HEK293 (cell line): ENCODE data around the gene FAM200C.

Source experiments
- KLF1 ChIP-seq: fragments of 450-650 bp; formaldehyde crosslinking; IDR thresholded peaks from 2 replicates; pipeline ENCODE4 v1.5.1; 2016; ENCODE audit warnings: missing biosample characterization, missing genetic modification characterization
- KLF10 ChIP-seq: fragments of 450-650 bp; IDR thresholded peaks from 2 replicates; pipeline ENCODE4 v1.5.1; 2018; ENCODE audit warnings: missing biosample characterization, mild to moderate bottlenecking, missing genetic modification characterization
- KLF16 ChIP-seq: fragments of 450-650 bp; formaldehyde crosslinking; IDR thresholded peaks from 2 replicates; pipeline ENCODE4 v1.5.1; 2017; ENCODE audit warnings: missing biosample characterization, missing genetic modification characterization
- MEIS1 ChIP-seq: sonication (generic); formaldehyde crosslinking; IDR thresholded peaks from 2 replicates; pipeline ENCODE4 v1.8.1; 2022; ENCODE audit warnings: missing genetic modification reagents, mild to moderate bottlenecking, borderline replicate concordance
- SETDB1 ChIP-seq: IDR thresholded peaks from one replicate; pipeline ENCODE4 v1.6.1; 2017; ENCODE audit warnings: mild to moderate bottlenecking, low read length, moderate library complexity, mixed read lengths; ENCODE audit not compliant: insufficient read length
- WT1 ChIP-seq: fragments of 450-650 bp; formaldehyde crosslinking; IDR thresholded peaks from 2 replicates; pipeline ENCODE4 v1.5.1; 2016; ENCODE audit warnings: missing biosample characterization, missing genetic modification characterization
- ZBTB1 ChIP-seq: fragments of 450-650 bp; formaldehyde crosslinking; IDR thresholded peaks from 2 replicates; pipeline ENCODE4 v1.5.1; 2016; ENCODE audit warnings: missing biosample characterization, missing genetic modification characterization
- ZIC2 ChIP-seq: fragments of 450-650 bp; formaldehyde crosslinking; IDR thresholded peaks from 2 replicates; pipeline ENCODE4 v1.5.1; 2016; ENCODE audit warnings: missing biosample characterization, missing genetic modification characterization
- ZNF112 ChIP-seq: fragments of 450-650 bp; formaldehyde crosslinking; IDR thresholded peaks from 2 replicates; pipeline ENCODE4 v1.5.0; 2017; ENCODE audit warnings: missing biosample characterization, missing genetic modification characterization
- ZNF157 ChIP-seq: fragments of 450-650 bp; formaldehyde crosslinking; IDR thresholded peaks from 2 replicates; pipeline ENCODE4 v1.5.1; 2016; ENCODE audit warnings: missing biosample characterization, missing genetic modification characterization
- ZNF174 ChIP-seq: fragments of 450-650 bp; formaldehyde crosslinking; IDR thresholded peaks from 2 replicates; pipeline ENCODE4 v1.5.0; 2017; ENCODE audit warnings: missing biosample characterization, mild to moderate bottlenecking, missing genetic modification characterization
- ZNF2 ChIP-seq: fragments of 450-650 bp; formaldehyde crosslinking; IDR thresholded peaks from 2 replicates; pipeline ENCODE4 v1.5.1; 2016; ENCODE audit warnings: missing biosample characterization, missing genetic modification characterization
- ZNF202 ChIP-seq: fragments of 450-650 bp; formaldehyde crosslinking; IDR thresholded peaks from 2 replicates; pipeline ENCODE4 v1.5.1; 2016; ENCODE audit warnings: missing biosample characterization, missing genetic modification characterization, borderline replicate concordance
- ZNF266 ChIP-seq: fragments of 450-650 bp; formaldehyde crosslinking; IDR thresholded peaks from 2 replicates; pipeline ENCODE4 v1.5.1; 2016; ENCODE audit warnings: missing biosample characterization, missing genetic modification characterization, low read depth
- ZNF416 ChIP-seq: fragments of 450-650 bp; formaldehyde crosslinking; IDR thresholded peaks from 2 replicates; pipeline ENCODE4 v1.5.1; 2016; ENCODE audit warnings: missing biosample characterization, missing genetic modification characterization
- ZNF426 ChIP-seq: fragments of 450-650 bp; formaldehyde crosslinking; IDR thresholded peaks from 2 replicates; pipeline ENCODE4 v1.5.1; 2017; ENCODE audit warnings: missing biosample characterization, missing genetic modification characterization, mild to moderate bottlenecking, inconsistent platforms, moderate library complexity
- ZNF549 ChIP-seq: fragments of 450-650 bp; IDR thresholded peaks from 2 replicates; pipeline ENCODE4 v1.5.1; 2018; ENCODE audit warnings: missing biosample characterization, missing genetic modification characterization, mild to moderate bottlenecking, inconsistent platforms, moderate library complexity
- ZNF629 ChIP-seq: fragments of 450-650 bp; formaldehyde crosslinking; IDR thresholded peaks from 2 replicates; pipeline ENCODE4 v1.5.1; 2017; ENCODE audit warnings: missing biosample characterization, missing genetic modification characterization
- ZNF776 ChIP-seq: fragments of 450-650 bp; formaldehyde crosslinking; IDR thresholded peaks from 2 replicates; pipeline ENCODE4 v1.5.0; 2017; ENCODE audit warnings: missing biosample characterization, missing genetic modification characterization, borderline replicate concordance
- ZNF785 ChIP-seq: fragments of 450-650 bp; formaldehyde crosslinking; IDR thresholded peaks from 2 replicates; pipeline ENCODE4 v1.5.1; 2016; ENCODE audit warnings: missing biosample characterization, missing genetic modification characterization
- ZNF792 ChIP-seq: fragments of 450-650 bp; formaldehyde crosslinking; IDR thresholded peaks from 2 replicates; pipeline ENCODE4 v1.5.1; 2016; ENCODE audit warnings: missing biosample characterization, missing genetic modification characterization
- TF ChIP-seq, protein P1 (sequence below): fragments of 450-650 bp; formaldehyde crosslinking; IDR thresholded peaks from 2 replicates; pipeline ENCODE4 v1.5.1; 2016; ENCODE audit warnings: missing biosample characterization, missing genetic modification characterization
- TF ChIP-seq, protein P2 (sequence below): fragments of 450-650 bp; IDR thresholded peaks from 2 replicates; pipeline ENCODE4 v1.5.1; 2018; ENCODE audit warnings: missing biosample characterization, missing genetic modification characterization
- TF ChIP-seq, protein P3 (sequence below): fragments of 450-650 bp; formaldehyde crosslinking; IDR thresholded peaks from 2 replicates; pipeline ENCODE4 v1.5.1; 2016; ENCODE audit warnings: missing biosample characterization, missing genetic modification characterization
- TF ChIP-seq, protein P4 (sequence below): fragments of 450-650 bp; formaldehyde crosslinking; IDR thresholded peaks from 2 replicates; pipeline ENCODE4 v1.5.1; 2016; ENCODE audit warnings: missing biosample characterization, missing genetic modification characterization, borderline replicate concordance
- TF ChIP-seq, protein P5 (sequence below): fragments of 450-650 bp; formaldehyde crosslinking; IDR thresholded peaks from 2 replicates; pipeline ENCODE4 v1.5.1; 2017; ENCODE audit warnings: missing biosample characterization, missing genetic modification characterization
- TF ChIP-seq, protein P6 (sequence below): IDR thresholded peaks from 2 replicates; pipeline ENCODE4 v1.6.1; 2011; ENCODE audit warnings: mild to moderate bottlenecking, low read depth, low read length, borderline replicate concordance
- TF ChIP-seq, protein P7 (sequence below): fragments of 450-650 bp; formaldehyde crosslinking; IDR thresholded peaks from 2 replicates; pipeline ENCODE4 v1.5.1; 2016; ENCODE audit warnings: missing biosample characterization, missing genetic modification characterization

The FAM200C gene

DNA sequence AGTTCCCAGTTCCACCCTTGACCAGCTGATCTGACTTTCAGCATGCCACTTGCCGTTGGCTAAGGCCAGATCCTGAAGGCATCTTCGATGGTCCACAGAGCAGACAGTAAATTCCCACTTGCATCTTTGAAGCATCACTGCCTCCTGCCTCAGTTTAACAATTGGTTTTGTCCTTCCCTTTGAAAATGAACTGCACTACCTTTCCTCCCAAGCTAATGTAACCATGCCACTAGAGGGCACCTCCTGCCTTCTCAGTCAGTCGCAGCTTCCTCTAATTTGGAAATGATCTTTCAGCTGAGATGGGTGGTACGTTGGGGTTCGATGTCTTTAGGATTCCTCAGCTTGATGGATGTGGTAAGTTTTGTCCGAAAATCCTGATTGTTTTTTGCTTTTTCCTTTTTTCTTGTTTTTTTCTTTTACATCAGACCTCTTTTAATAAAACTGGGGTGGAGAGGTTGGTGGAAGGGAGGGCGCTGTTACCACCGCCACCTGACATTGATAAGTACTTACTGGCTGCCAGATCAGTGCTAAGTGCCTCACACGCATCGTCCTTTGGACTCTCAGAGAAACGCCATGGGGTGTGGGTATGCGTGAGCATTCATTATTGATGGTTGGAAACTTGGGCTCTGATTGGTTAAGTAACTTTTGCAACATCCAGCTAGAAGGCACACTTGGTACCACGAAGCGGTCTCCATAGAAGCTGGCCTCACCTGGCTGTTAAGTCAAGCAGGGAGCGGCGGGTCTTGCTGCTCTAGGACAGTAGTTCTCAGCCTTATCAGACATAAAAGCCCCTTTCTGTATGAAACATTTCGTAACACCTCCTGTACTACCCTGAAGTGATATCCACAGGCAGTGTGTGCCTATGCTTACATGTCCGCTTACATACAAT lies 38.7 kb upstream of the FAM200C start (continued):
- TF ChIP-seq ZNF776 (no peak), ZNF266 (no peak), KLF10 (no peak), ZNF174 (tag by site-specific recombination) (no peak), ZNF202 (tag by site-specific recombination) (no peak), ZNF157 (no peak), KLF16 (tag by site-specific recombination) (no peak), ZNF629 (tag by site-specific recombination) (no peak), ZBTB1 (tag by site-specific recombination) (no peak), ZNF792 (tag by site-specific recombination) (no peak), ZNF785 (tag by site-specific recombination) (no peak), SETDB1 (no peak), MEIS1 (CRISPR knock-in tag) (no peak), ZNF2 (tag by site-specific recombination) (peak; percentile 94), WT1 (no peak), KLF1 (tag by site-specific recombination) (no peak), ZIC2 (tag by site-specific recombination) (no peak), ZNF416 (tag by site-specific recombination) (no peak), ZNF426 (tag by site-specific recombination) (no peak), ZNF112 (tag by site-specific recombination) (no peak), ZNF549 (no peak)
- TF ChIP-seq, protein P1, sequence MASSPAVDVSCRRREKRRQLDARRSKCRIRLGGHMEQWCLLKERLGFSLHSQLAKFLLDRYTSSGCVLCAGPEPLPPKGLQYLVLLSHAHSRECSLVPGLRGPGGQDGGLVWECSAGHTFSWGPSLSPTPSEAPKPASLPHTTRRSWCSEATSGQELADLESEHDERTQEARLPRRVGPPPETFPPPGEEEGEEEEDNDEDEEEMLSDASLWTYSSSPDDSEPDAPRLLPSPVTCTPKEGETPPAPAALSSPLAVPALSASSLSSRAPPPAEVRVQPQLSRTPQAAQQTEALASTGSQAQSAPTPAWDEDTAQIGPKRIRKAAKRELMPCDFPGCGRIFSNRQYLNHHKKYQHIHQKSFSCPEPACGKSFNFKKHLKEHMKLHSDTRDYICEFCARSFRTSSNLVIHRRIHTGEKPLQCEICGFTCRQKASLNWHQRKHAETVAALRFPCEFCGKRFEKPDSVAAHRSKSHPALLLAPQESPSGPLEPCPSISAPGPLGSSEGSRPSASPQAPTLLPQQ = no peak
- TF ChIP-seq, protein P2, sequence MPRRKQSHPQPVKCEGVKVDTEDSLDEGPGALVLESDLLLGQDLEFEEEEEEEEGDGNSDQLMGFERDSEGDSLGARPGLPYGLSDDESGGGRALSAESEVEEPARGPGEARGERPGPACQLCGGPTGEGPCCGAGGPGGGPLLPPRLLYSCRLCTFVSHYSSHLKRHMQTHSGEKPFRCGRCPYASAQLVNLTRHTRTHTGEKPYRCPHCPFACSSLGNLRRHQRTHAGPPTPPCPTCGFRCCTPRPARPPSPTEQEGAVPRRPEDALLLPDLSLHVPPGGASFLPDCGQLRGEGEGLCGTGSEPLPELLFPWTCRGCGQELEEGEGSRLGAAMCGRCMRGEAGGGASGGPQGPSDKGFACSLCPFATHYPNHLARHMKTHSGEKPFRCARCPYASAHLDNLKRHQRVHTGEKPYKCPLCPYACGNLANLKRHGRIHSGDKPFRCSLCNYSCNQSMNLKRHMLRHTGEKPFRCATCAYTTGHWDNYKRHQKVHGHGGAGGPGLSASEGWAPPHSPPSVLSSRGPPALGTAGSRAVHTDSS = no peak
- TF ChIP-seq, protein P3, sequence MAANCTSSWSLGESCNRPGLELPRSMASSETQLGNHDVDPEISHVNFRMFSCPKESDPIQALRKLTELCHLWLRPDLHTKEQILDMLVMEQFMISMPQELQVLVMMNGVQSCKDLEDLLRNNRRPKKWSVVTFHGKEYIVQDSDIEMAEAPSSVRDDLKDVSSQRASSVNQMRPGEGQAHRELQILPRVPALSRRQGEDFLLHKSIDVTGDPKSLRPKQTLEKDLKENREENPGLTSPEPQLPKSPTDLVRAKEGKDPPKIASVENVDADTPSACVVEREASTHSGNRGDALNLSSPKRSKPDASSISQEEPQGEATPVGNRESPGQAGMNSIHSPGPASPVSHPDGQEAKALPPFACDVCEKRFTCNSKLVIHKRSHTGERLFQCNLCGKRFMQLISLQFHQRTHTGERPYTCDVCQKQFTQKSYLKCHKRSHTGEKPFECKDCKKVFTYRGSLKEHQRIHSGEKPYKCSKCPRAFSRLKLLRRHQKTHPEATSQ (tag by site-specific recombination) = no peak
- TF ChIP-seq, protein P4, sequence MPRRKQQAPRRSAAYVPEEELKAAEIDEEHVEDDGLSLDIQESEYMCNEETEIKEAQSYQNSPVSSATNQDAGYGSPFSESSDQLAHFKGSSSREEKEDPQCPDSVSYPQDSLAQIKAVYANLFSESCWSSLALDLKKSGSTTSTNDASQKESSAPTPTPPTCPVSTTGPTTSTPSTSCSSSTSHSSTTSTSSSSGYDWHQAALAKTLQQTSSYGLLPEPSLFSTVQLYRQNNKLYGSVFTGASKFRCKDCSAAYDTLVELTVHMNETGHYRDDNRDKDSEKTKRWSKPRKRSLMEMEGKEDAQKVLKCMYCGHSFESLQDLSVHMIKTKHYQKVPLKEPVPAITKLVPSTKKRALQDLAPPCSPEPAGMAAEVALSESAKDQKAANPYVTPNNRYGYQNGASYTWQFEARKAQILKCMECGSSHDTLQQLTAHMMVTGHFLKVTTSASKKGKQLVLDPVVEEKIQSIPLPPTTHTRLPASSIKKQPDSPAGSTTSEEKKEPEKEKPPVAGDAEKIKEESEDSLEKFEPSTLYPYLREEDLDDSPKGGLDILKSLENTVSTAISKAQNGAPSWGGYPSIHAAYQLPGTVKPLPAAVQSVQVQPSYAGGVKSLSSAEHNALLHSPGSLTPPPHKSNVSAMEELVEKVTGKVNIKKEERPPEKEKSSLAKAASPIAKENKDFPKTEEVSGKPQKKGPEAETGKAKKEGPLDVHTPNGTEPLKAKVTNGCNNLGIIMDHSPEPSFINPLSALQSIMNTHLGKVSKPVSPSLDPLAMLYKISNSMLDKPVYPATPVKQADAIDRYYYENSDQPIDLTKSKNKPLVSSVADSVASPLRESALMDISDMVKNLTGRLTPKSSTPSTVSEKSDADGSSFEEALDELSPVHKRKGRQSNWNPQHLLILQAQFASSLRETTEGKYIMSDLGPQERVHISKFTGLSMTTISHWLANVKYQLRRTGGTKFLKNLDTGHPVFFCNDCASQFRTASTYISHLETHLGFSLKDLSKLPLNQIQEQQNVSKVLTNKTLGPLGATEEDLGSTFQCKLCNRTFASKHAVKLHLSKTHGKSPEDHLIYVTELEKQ = no peak
- TF ChIP-seq, protein P5, sequence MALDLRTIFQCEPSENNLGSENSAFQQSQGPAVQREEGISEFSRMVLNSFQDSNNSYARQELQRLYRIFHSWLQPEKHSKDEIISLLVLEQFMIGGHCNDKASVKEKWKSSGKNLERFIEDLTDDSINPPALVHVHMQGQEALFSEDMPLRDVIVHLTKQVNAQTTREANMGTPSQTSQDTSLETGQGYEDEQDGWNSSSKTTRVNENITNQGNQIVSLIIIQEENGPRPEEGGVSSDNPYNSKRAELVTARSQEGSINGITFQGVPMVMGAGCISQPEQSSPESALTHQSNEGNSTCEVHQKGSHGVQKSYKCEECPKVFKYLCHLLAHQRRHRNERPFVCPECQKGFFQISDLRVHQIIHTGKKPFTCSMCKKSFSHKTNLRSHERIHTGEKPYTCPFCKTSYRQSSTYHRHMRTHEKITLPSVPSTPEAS (tag by site-specific recombination) = no peak
- TF ChIP-seq, protein P6, sequence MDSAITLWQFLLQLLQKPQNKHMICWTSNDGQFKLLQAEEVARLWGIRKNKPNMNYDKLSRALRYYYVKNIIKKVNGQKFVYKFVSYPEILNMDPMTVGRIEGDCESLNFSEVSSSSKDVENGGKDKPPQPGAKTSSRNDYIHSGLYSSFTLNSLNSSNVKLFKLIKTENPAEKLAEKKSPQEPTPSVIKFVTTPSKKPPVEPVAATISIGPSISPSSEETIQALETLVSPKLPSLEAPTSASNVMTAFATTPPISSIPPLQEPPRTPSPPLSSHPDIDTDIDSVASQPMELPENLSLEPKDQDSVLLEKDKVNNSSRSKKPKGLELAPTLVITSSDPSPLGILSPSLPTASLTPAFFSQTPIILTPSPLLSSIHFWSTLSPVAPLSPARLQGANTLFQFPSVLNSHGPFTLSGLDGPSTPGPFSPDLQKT = no peak
- TF ChIP-seq, protein P7, sequence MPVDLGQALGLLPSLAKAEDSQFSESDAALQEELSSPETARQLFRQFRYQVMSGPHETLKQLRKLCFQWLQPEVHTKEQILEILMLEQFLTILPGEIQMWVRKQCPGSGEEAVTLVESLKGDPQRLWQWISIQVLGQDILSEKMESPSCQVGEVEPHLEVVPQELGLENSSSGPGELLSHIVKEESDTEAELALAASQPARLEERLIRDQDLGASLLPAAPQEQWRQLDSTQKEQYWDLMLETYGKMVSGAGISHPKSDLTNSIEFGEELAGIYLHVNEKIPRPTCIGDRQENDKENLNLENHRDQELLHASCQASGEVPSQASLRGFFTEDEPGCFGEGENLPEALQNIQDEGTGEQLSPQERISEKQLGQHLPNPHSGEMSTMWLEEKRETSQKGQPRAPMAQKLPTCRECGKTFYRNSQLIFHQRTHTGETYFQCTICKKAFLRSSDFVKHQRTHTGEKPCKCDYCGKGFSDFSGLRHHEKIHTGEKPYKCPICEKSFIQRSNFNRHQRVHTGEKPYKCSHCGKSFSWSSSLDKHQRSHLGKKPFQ = no peak
